ENCODE measurements around the gene TMUB1. TPM values are rescaled to one million over a fixed set of nuclear protein-coding genes. Genes with fewer than 3 reads are reported as not detected.
A peak's percentile ranks its signal among the peaks of the same experiment; 100 is the strongest.

TMUB1 gene
- polyA plus RNA-seq, 2 of the 4 experiments (the other 2 are of a cell fraction) = 14.0 to 37.7 TPM

- no peak for FAIRE-seq
Observed at GRCh38 chr7:151115836-151116418, 32.6 kb upstream of the TMUB1 start.

GRCh38 chr7:151115121-151115835 lies 32.0 kb upstream of the TMUB1 start:
- Histone ChIP-seq H3K9me3 (no peaks in the 10 kb centered on the region), H3K4me1 (peaks cover 37% of the 10 kb centered on the region), H3K4me2 (no peak overlapping the region), H3K4me3 (no peak overlapping the region), H3K27ac (peak overlapping the region in 1 of 2 experiments; percentile 73; a peak in 3 of 6 replicates)
- FAIRE-seq = no peak
- TF ChIP-seq FOSL2 (IDR thresholded peaks at IDR 0.05) (no peak), FOSL2 (CRISPR knock-in tag; IDR thresholded peaks at IDR 0.05) (no peak), ZC3H11A (IDR thresholded peaks at IDR 0.05) (no peak), E2F6 (IDR thresholded peaks at IDR 0.05; ENCODE audit: borderline replicate concordance, low read depth) (no peak)
- ChIA-PET POLR2A (no interaction called here), CTCF (interaction anchor here (0.9 to 2.7 kb wide), 7 partner anchors 8 to 189 kb away, joined by 3 to 10 read pairs (median 4); no protein-coding TSS in a partner anchor)
- no peak for DNase-seq (ENCODE audit: low read depth in 1 of 2, low spot score in 1 of 2)
- WGBS (ENCODE audit: missing lambda C conversion rate) = 96% methylated on average over 62 of the region's 114 CpGs
- no peak for ATAC-seq

More at GRCh38 chr7:151115836-151116418, 32.6 kb upstream of the TMUB1 start:
- Histone ChIP-seq H3K4me3 (no peak overlapping the region), H3K4me1 (peaks cover 37% of the 10 kb centered on the region), H3K9me3 (no peaks in the 10 kb centered on the region), H3K4me2 (peak overlapping the region; percentile 25; the same call in 2 of the 3 replicates), H3K27ac (peak overlapping the region in 1 of 2 experiments; percentile 73; a peak in 3 of 6 replicates)
- DNase-seq (ENCODE audit: low read depth in 1 of 2, low spot score in 1 of 2) = no peak
- 90% methylated on average over 14 of the region's 14 CpGs for WGBS (ENCODE audit: missing lambda C conversion rate)
- no peak for TF ChIP-seq HOXA7 (CRISPR knock-in tag; IDR thresholded peaks at IDR 0.05)
- no peak for TF ChIP-seq JUNB (IDR thresholded peaks at IDR 0.05)
- TF ChIP-seq ELK1 (IDR thresholded peaks at IDR 0.05; ENCODE audit: low read depth, low read length) = no peak
- TF ChIP-seq BHLHE40 (IDR thresholded peaks at IDR 0.05; ENCODE audit: low read depth, low read length) = no peak
- no peak for TF ChIP-seq TFCP2L1 (CRISPR knock-in tag; IDR thresholded peaks at IDR 0.05)
- TF ChIP-seq KDM5A (IDR thresholded peaks at IDR 0.05) = no peak
- TF ChIP-seq POLR2A (IDR thresholded peaks at IDR 0.05; ENCODE audit: low read length) = no peak
- no peak for TF ChIP-seq RAD21 (conservative IDR thresholded peaks at IDR 0.05 in 1 of 2, IDR thresholded peaks at IDR 0.05 in 1 of 2)
- no peak for TF ChIP-seq NR3C1 (IDR thresholded peaks at IDR 0.05)
- no peak for TF ChIP-seq CEBPB (IDR thresholded peaks at IDR 0.05)
- TF ChIP-seq PBX3 (IDR thresholded peaks at IDR 0.05) = no peak
- no peak for TF ChIP-seq CBX8 (IDR thresholded peaks at IDR 0.05)
- POLR2A ChIA-PET = no interaction called here
- ATAC-seq = peak in 1 of 2 experiments; percentile 2; a peak in 1 of 6 replicates
- CTCF ChIA-PET = interaction anchor here (0.9 to 2.7 kb wide), 9 partner anchors 8 to 188 kb away, joined by 3 to 10 read pairs (median 4); partner anchors contain the start of gene GBX1

GRCh38 chr7:151114151-151115090 lies 31.1 kb upstream of the TMUB1 start:
- no peak for DNase-seq (ENCODE audit: low read depth in 1 of 2, low spot score in 1 of 2)
- no peaks in the 10 kb centered on the region for H3K9me3 ChIP-seq
- peak overlapping the region; percentile 69 to 82 for H3K27ac ChIP-seq
- FAIRE-seq = no peak
- 82% methylated on average over 35 of the region's 101 CpGs for WGBS (ENCODE audit: missing lambda C conversion rate)
- CTCF ChIA-PET = interaction anchor here (0.6 to 14.7 kb wide), 13 partner anchors 9 to 216 kb away, joined by 3 to 412 read pairs (median 4); partner anchors contain the start of genes ABCB8, AGAP3, FASTK and GBX1
- POLR2A ChIA-PET = interaction anchor here (1.0 kb wide), 1 partner anchor 34 kb away, joined by 4 read pairs; the partner anchor contains the start of gene FASTK
- peaks cover 40% of the 10 kb centered on the region for H3K4me1 ChIP-seq
- TF ChIP-seq MAX (IDR thresholded peaks at IDR 0.05) (peak; percentile 48; the same call in 1 of the 2 replicates), FOSL2 (IDR thresholded peaks at IDR 0.05) (no peak), FOSL2 (CRISPR knock-in tag; IDR thresholded peaks at IDR 0.05) (no peak)
- no peak for ATAC-seq
- H3K4me2 ChIP-seq = peak overlapping the region; percentile 77
- H3K4me3 ChIP-seq = no peak overlapping the region
